Measurements from ENCODE around the gene KCNQ5. TPM values are rescaled to one million over a fixed set of nuclear protein-coding genes. Genes with fewer than 3 reads are reported as not detected.
A peak's percentile ranks its signal among the peaks of the same experiment; 100 is the strongest.

Gene KCNQ5
- total and polyA plus RNA-seq, 10 of the 15 experiments (the other 5 are each of a cell fraction or from before 2014, with no cell fraction given), result 0.60 to 16.2 (median 3.2) TPM

GRCh38 chr6:72621291-72622093, at the start of gene KCNQ5 (continued):
- TF ChIP-seq CHD4 (IDR thresholded peaks at IDR 0.05), result no peak
- peak; percentile 54; the same call in 1 of the 2 replicates for TF ChIP-seq CBX5 (IDR thresholded peaks at IDR 0.05; ENCODE audit: low read depth)
- TF ChIP-seq IRF3 (IDR thresholded peaks at IDR 0.05), result no peak
- no peak for TF ChIP-seq NRF1 (conservative IDR thresholded peaks at IDR 0.05; ENCODE audit: low read depth, low read length)
- no peak for TF ChIP-seq SMARCA5 (IDR thresholded peaks at IDR 0.05)
- TF ChIP-seq DPF2 (IDR thresholded peaks at IDR 0.05), result peak; percentile 25; the same call in 1 of the 2 replicates
- TF ChIP-seq ASH2L (IDR thresholded peaks at IDR 0.05; ENCODE audit: borderline replicate concordance, low read depth), result no peak
- 0 out of 2 replicates have a peak, but pooled peaks have one; percentile 7 for TF ChIP-seq MTA2 (IDR thresholded peaks at IDR 0.05; ENCODE audit: low read depth)
- no peak for TF ChIP-seq ZNF24 (IDR thresholded peaks at IDR 0.05)

GRCh38 chr6:72579865-72580264, 42.0 kb upstream of the KCNQ5 start:
- Histone ChIP-seq H3K27ac (ENCODE audit: control insufficient read depth, insufficient read depth) (no peak overlapping the region), H3K4me2 (ENCODE audit: control insufficient read depth, insufficient read depth) (no peak overlapping the region), H3K79me2 (ENCODE audit: control insufficient read depth, insufficient read depth, low read length) (no peaks in the 10 kb centered on the region), H3K9me3 (replicated peaks; ENCODE audit: control insufficient read depth, insufficient read depth, low read length) (no peaks in the 10 kb centered on the region), H3K9ac (ENCODE audit: control insufficient read depth, insufficient read depth, low read length) (no peak overlapping the region), H4K20me1 (ENCODE audit: control insufficient read depth, insufficient read depth) (no peaks in the 10 kb centered on the region), H3K36me3 (ENCODE audit: control insufficient read depth in 2 of 2, insufficient read depth in 2 of 2, low read length in 1 of 2) (no peaks in the 10 kb centered on the region), H3K4me1 (ENCODE audit: control insufficient read depth, insufficient read depth, low read length) (no peaks in the 10 kb centered on the region), H3K27me3 (replicated peaks in 1 of 2; ENCODE audit: control insufficient read depth in 2 of 2, insufficient read depth in 2 of 2, low read length in 1 of 2) (no peaks in the 10 kb centered on the region), H3K4me3 (no peak overlapping the region), H2AFZ (ENCODE audit: control insufficient read depth, low read depth, low read length) (no peak overlapping the region)
- intact Hi-C loops (cut with micrococcal nuclease; ENCODE audit: unreplicated experiment) (loop anchor here (5.0 kb wide), 1 partner anchor 168 kb away; no protein-coding TSS in a partner anchor), in situ Hi-C loops (cut with MboI) (no loop called here)
- DNase-seq (ENCODE audit: low read depth, low spot score), result no peak
- 60% methylated on average over 2 of the region's 2 CpGs for WGBS (ENCODE audit: insufficient coverage, insufficient replicate concordance, low lambda C conversion rate, missing lambda C conversion rate)
- BruUV-seq (replicated peaks), result no TSS peak
- ATAC-seq, result peak; percentile 62
- ChIA-PET RAD21 (ENCODE audit: unreplicated experiment) (interaction anchor here (0.9 to 1.7 kb wide), 3 partner anchors 33 to 168 kb away, joined by 3 to 9 read pairs (median 4); no protein-coding TSS in a partner anchor), SMC1A (ENCODE audit: uncharacterized antibody, unreplicated experiment) (interaction anchor here (1.0 to 1.7 kb wide), 8 partner anchors 9 to 747 kb away, joined by 3 to 10 read pairs (median 3); no protein-coding TSS in a partner anchor), POLR2A (no interaction called here), CTCF (interaction anchor here (0.6 to 1.7 kb wide), 10 partner anchors 9 to 747 kb away, joined by 3 to 29 read pairs (median 4); no protein-coding TSS in a partner anchor)
- FAIRE-seq, result no peak
- no peak for TF ChIP-seq HSF1 (IDR thresholded peaks at IDR 0.05; ENCODE audit: low read depth, low read length)
- TF ChIP-seq GABPA (IDR thresholded peaks at IDR 0.05; ENCODE audit: low read depth), result no peak
- TF ChIP-seq MXI1 (IDR thresholded peaks at IDR 0.05; ENCODE audit: low read depth, low read length), result no peak
- TF ChIP-seq ZNF384 (IDR thresholded peaks at IDR 0.05; ENCODE audit: borderline replicate concordance, low read depth, low read length), result no peak
- TF ChIP-seq SMAD5 (IDR thresholded peaks at IDR 0.05; ENCODE audit: low read depth), result no peak
- TF ChIP-seq ZZZ3 (IDR thresholded peaks at IDR 0.05; ENCODE audit: control insufficient read depth, insufficient read length, low read depth), result no peak
- TF ChIP-seq SMAD1 (IDR thresholded peaks at IDR 0.05; ENCODE audit: low read depth, partially characterized antibody), result no peak
- no peak for TF ChIP-seq RB1 (IDR thresholded peaks at IDR 0.05; ENCODE audit: borderline replicate concordance)

Data from GM12878 (cell line).